GM19463 (cell line): Measurements from ENCODE around the gene FREM3.
"Not testable (repeated sequence)": the region's sequence is repeated elsewhere in the genome, so short reads cannot be mapped to it uniquely, and the experiment has no call there.

Source experiments
- ATAC-seq: cut with Tn5 transposase; IDR thresholded peaks from one replicate; pipeline ENCODE4 v1.9.1; 2021; ENCODE audit warnings: mild to moderate bottlenecking, moderate library complexity; ENCODE audit not compliant: unreplicated experiment

FREM3 gene

GRCh38 chr4:143586080-143586479, 114.4 kb downstream of the FREM3 start:
- no peak for ATAC-seq

GRCh38 chr4:143585548-143585947, 114.9 kb downstream of the FREM3 start:
- ATAC-seq = no peak

- no peak for ATAC-seq
Observed at GRCh38 chr4:143581331-143581946, 119.0 kb downstream of the FREM3 start.

GRCh38 chr4:143575331-143575730, 125.1 kb downstream of the FREM3 start:
- no peak for ATAC-seq

GRCh38 chr4:143564472-143564871, 136.0 kb downstream of the FREM3 start:
- no peak for ATAC-seq

- peak; percentile 0 for ATAC-seq
Observed at GRCh38 chr4:143559757-143560147, 140.7 kb downstream of the FREM3 start.

GRCh38 chr4:143558823-143559756, 141.4 kb downstream of the FREM3 start:
- peak; percentile 80 for ATAC-seq

GRCh38 chr4:143558286-143558685, 142.2 kb downstream of the FREM3 start:
- no peak for ATAC-seq

- ATAC-seq = no peak
Observed at GRCh38 chr4:143555676-143556075, 144.8 kb downstream of the FREM3 start.

- peak; percentile 45 for ATAC-seq
Observed at GRCh38 chr4:143554728-143555597, 145.5 kb downstream of the FREM3 start.

- no peak for ATAC-seq
Observed at GRCh38 chr4:143549928-143550327, 150.5 kb downstream of the FREM3 start.

- ATAC-seq = no peak
Observed at GRCh38 chr4:143539670-143540023, 160.8 kb downstream of the FREM3 start.

- ATAC-seq = peak; percentile 41
Observed at GRCh38 chr4:143538979-143539669, 161.4 kb downstream of the FREM3 start.

GRCh38 chr4:143531788-143532491, 168.5 kb downstream of the FREM3 start:
- no peak for ATAC-seq

- ATAC-seq = no peak
Observed at GRCh38 chr4:143531380-143531779, 169.1 kb downstream of the FREM3 start.

- ATAC-seq = not testable (repeated sequence)
Observed at GRCh38 chr4:143528046-143528445, 172.4 kb downstream of the FREM3 start.
